Measurements from ENCODE around the gene ANKMY1.
A peak's percentile ranks its signal among the peaks of the same experiment; 100 is the strongest.

The ANKMY1 gene

GRCh38 chr2:240511351-240512108 lies 46.3 kb downstream of the ANKMY1 start:
- ChIA-PET CTCF (interaction anchor here (0.7 kb wide), 1 partner anchor 14 kb away, joined by 3 read pairs; no protein-coding TSS in a partner anchor), POLR2A (no interaction called here)
- no peak for TF ChIP-seq ZNF670 (tag by site-specific recombination; IDR thresholded peaks at IDR 0.05; ENCODE audit: low read depth)
- TF ChIP-seq EGR2 (tag by site-specific recombination; IDR thresholded peaks at IDR 0.05; ENCODE audit: low read depth) = peak; percentile 49
- no peak overlapping the region for H3K4me3 ChIP-seq (ENCODE audit: low read depth, low read length)
- no peak overlapping the region for H3K27ac ChIP-seq (ENCODE audit: extremely low read depth, low read depth, low read length)
- H3K36me3 ChIP-seq (ENCODE audit: control insufficient read depth in 2 of 2, insufficient read depth in 1 of 2, low read length in 2 of 2) = peaks cover 0 to 12% of the 10 kb centered on the region in 2 experiments; a peak in 1 of 3 replicates
- no peaks in the 10 kb centered on the region for H3K9me3 ChIP-seq (ENCODE audit: control insufficient read depth, insufficient read depth, low read depth, low read length)
- H3K4me1 ChIP-seq (ENCODE audit: control insufficient read depth, insufficient read depth, low read length) = no peaks in the 10 kb centered on the region

GRCh38 chr2:240510513-240511210 lies 47.1 kb downstream of the ANKMY1 start:
- CTCF ChIA-PET = no interaction called here
- no peaks in the 10 kb centered on the region for H3K4me1 ChIP-seq (ENCODE audit: control insufficient read depth, insufficient read depth, low read length)
- peaks cover 0 to 12% of the 10 kb centered on the region in 2 experiments; a peak in 1 of 3 replicates for H3K36me3 ChIP-seq (ENCODE audit: control insufficient read depth in 2 of 2, insufficient read depth in 1 of 2, low read length in 2 of 2)
- H3K4me3 ChIP-seq (ENCODE audit: low read depth, low read length) = no peak overlapping the region
- H3K9me3 ChIP-seq (ENCODE audit: control insufficient read depth, insufficient read depth, low read depth, low read length) = no peaks in the 10 kb centered on the region
- POLR2A ChIA-PET = no interaction called here
- H3K27ac ChIP-seq (ENCODE audit: extremely low read depth, low read depth, low read length) = no peak overlapping the region
- no peak for TF ChIP-seq ZNF660 (tag by site-specific recombination; IDR thresholded peaks at IDR 0.05)
- TF ChIP-seq ZNF341 (tag by site-specific recombination; IDR thresholded peaks at IDR 0.05; ENCODE audit: low read depth) = 0 out of 2 replicates have a peak, but pooled peaks have one; percentile 4

DNA sequence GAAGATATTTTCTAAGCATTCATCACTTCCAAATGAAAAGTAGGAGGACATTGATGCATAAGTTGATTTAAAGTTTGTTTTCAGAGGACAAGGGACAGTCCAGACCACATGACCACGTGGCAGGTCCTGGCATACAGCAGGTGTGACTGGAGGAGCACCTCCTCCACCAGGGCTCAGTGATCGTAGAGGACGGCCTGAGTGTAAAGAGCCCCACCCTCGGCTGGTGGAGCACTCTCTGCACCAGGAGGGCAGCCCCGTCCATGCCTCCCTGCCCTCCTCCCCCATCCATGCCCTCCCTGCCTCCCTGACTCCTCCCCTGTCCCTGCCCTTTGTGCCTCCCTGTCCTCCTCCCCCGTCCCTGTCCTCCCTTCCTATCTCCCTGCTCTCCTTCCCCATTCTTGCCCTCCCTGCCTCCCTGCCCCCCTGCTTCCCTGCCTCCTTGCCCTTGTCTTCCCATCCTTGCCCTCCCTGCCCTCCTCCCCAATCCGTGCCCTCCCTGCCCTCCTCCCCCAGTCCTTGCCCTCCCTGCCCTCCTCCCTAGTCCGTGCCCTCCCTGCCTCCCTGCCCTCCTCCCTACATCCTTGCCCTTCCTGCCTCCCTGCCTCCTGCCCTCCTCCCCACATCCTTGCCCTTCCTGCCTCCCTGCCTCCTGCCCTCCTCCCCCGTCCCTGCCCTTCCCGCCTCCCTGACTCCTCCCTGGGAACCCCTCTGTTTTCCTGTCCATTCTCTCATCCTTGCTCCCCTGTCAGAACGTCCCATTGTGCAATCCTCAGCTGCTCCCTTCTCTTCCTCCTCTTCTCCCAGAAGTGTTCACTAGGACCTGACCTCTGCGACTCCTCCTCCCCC lies 47.9 kb downstream of the ANKMY1 start:
- peaks cover 0 to 12% of the 10 kb centered on the region in 2 experiments; a peak in 1 of 3 replicates for H3K36me3 ChIP-seq (ENCODE audit: control insufficient read depth in 2 of 2, insufficient read depth in 1 of 2, low read length in 2 of 2)
- no peaks in the 10 kb centered on the region for H3K4me1 ChIP-seq (ENCODE audit: control insufficient read depth, insufficient read depth, low read length)
- ChIA-PET POLR2A (no interaction called here), CTCF (no interaction called here)
- no peak for TF ChIP-seq ZNF645 (tag by site-specific recombination; IDR thresholded peaks at IDR 0.05)
- peak; percentile 76; the same call in 1 of the 2 replicates for TF ChIP-seq WT1 (tag by site-specific recombination; IDR thresholded peaks at IDR 0.05)
- no peak for TF ChIP-seq ZNF221 (tag by site-specific recombination; IDR thresholded peaks at IDR 0.05; ENCODE audit: borderline replicate concordance)
- peak; percentile 27; the same call in 1 of the 2 replicates for TF ChIP-seq ZNF341 (tag by site-specific recombination; IDR thresholded peaks at IDR 0.05; ENCODE audit: low read depth)
- peak; percentile 92 for TF ChIP-seq KLF17 (tag by site-specific recombination; IDR thresholded peaks at IDR 0.05)
- TF ChIP-seq, protein P1, sequence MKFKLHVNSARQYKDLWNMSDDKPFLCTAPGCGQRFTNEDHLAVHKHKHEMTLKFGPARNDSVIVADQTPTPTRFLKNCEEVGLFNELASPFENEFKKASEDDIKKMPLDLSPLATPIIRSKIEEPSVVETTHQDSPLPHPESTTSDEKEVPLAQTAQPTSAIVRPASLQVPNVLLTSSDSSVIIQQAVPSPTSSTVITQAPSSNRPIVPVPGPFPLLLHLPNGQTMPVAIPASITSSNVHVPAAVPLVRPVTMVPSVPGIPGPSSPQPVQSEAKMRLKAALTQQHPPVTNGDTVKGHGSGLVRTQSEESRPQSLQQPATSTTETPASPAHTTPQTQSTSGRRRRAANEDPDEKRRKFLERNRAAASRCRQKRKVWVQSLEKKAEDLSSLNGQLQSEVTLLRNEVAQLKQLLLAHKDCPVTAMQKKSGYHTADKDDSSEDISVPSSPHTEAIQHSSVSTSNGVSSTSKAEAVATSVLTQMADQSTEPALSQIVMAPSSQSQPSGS (tag by site-specific recombination; IDR thresholded peaks at IDR 0.05; ENCODE audit: low read depth) = no peak
- no peak overlapping the region for H3K4me3 ChIP-seq (ENCODE audit: low read depth, low read length)
- H3K27ac ChIP-seq (ENCODE audit: extremely low read depth, low read depth, low read length) = no peak overlapping the region
- H3K9me3 ChIP-seq (ENCODE audit: control insufficient read depth, insufficient read depth, low read depth, low read length) = no peaks in the 10 kb centered on the region

Measured in HEK293 (cell line).